K562 (cell line): ENCODE results near the gene BRPF1. TPM values are rescaled to one million over a fixed set of nuclear protein-coding genes. Genes with fewer than 3 reads are reported as not detected.

Source experiments
- ATAC-seq: fragments of 200-7000 bp; cut with Tn5 transposase; 3 replicates; pipeline ENCODE4 v1.9.1; 2020; ENCODE audit warnings: moderate library complexity
- BruUV-seq: library from RNA; stranded (reverse); fragments of 400-500 nt; replicated peaks from 2 replicates; lab custom pipeline; 2021; lab: Mats Ljungman, UMichigan
- CTCF ChIA-PET: fragments of 300-600 bp; formaldehyde crosslinking; extraction: SDS; loops from one replicate; lab custom pipeline; 2021; ENCODE audit warnings: low intra/inter-chr PET ratio; lab: Yijun Ruan, JAX
- POLR2A ChIA-PET: fragments of 300-600, 350-650 bp; sonication (Branson Sonifier 250); formaldehyde crosslinking; extraction: SDS; loops from one replicate; lab custom pipeline; 2021; ENCODE audit warnings: antibody characterized with exemption, inconsistent platforms; lab: Yijun Ruan, JAX
- DNase-seq, 4 experiments: peaks; one replicate each; pipeline versions ENCODE4 v3.0.0 to v3.0.0-alpha.2; 2011 to 2018; ENCODE audit warnings: low spot score in 3 of 4, mixed read lengths in 3 of 4; ENCODE audit errors: extremely low read depth in 1 of 4
- FAIRE-seq: peaks from 2 replicates; lab custom pipeline; 2011; peaks lifted over from hg19 to GRCh38; lab: Jason Lieb, UNC
- H2AFZ ChIP-seq: 2 replicates; pipeline ENCODE4 v1.6.0; 2011; ENCODE audit warnings: low read depth, low read length, control low read depth, inconsistent platforms
- H3K27ac ChIP-seq: fragments of 200-600 bp; 3 replicates; pipeline ENCODE4 v1.8.0; 2011; ENCODE audit warnings: low read depth, mild to moderate bottlenecking, control low read depth, inconsistent platforms, low read length, moderate library complexity, mixed read lengths; ENCODE audit errors: extremely low read depth
- H3K27me3 ChIP-seq, 2 experiments: fragments of 300-600 bp in 1 of 2; 2 replicates in 1 of 2; 3 replicates in 1 of 2; pipeline versions ENCODE4 v1.6.0 to v1.8.0; 2011; ENCODE audit warnings: inconsistent platforms in 2 of 2, low read length in 2 of 2, mild to moderate bottlenecking in 1 of 2, mixed read lengths in 1 of 2, moderate library complexity in 1 of 2; ENCODE audit not compliant: control insufficient read depth in 2 of 2, insufficient read depth in 2 of 2
- H3K36me3 ChIP-seq: fragments of 300-600 bp; 3 replicates; pipeline ENCODE4 v1.8.0; 2011; ENCODE audit warnings: mild to moderate bottlenecking, low read length, inconsistent platforms; ENCODE audit not compliant: control insufficient read depth, insufficient read depth
- H3K4me1 ChIP-seq, 2 experiments: fragments of 200-600 bp in 1 of 2; replicated peaks in 1 of 2; 2 replicates in 1 of 2; 3 replicates in 1 of 2; pipeline versions ENCODE4 v1.5.1 to v1.8.0; 2011; ENCODE audit warnings: inconsistent platforms in 2 of 2, low read length in 2 of 2, mild to moderate bottlenecking in 1 of 2, mixed read lengths in 1 of 2, moderate library complexity in 1 of 2; ENCODE audit not compliant: control insufficient read depth in 2 of 2, insufficient read depth in 2 of 2
- H3K4me2 ChIP-seq: 2 replicates; pipeline ENCODE4 v1.6.1; 2011; ENCODE audit warnings: low read length, control low read depth, inconsistent platforms, mixed read lengths; ENCODE audit not compliant: insufficient read depth
- H3K4me3 ChIP-seq: fragments of 200-600 bp; sonication (generic), shearing (Covaris generic); 2 replicates; pipeline ENCODE4 v1.5.1; 2016; ENCODE audit warnings: control low read depth, inconsistent platforms
- H3K79me2 ChIP-seq: fragments of 200-600 bp; 3 replicates; pipeline ENCODE4 v1.8.0; 2011; ENCODE audit warnings: low read length, inconsistent platforms; ENCODE audit not compliant: control insufficient read depth, insufficient read depth
- H3K9ac ChIP-seq, 2 experiments: 2 replicates each; pipeline versions ENCODE4 v1.6.0 to v1.6.1; 2011; ENCODE audit warnings: low read depth in 2 of 2, low read length in 2 of 2, control low read depth in 1 of 2, inconsistent platforms in 1 of 2, mild to moderate bottlenecking in 1 of 2, mixed read lengths in 1 of 2; ENCODE audit not compliant: insufficient read depth in 1 of 2
- H3K9me1 ChIP-seq: one replicate; pipeline ENCODE4 v1.6.0; 2011; ENCODE audit warnings: inconsistent platforms, mild to moderate bottlenecking, low read length, moderate library complexity; ENCODE audit not compliant: control insufficient read depth, insufficient read depth
- H3K9me3 ChIP-seq: replicated peaks from 2 replicates; pipeline ENCODE4 v1.5.1; 2011; ENCODE audit warnings: low read depth, low read length, inconsistent platforms; ENCODE audit not compliant: control insufficient read depth, insufficient read depth
- H4K20me1 ChIP-seq: replicated peaks from 2 replicates; pipeline ENCODE4 v1.6.1; 2011; ENCODE audit warnings: low read length, inconsistent platforms, mixed read lengths; ENCODE audit not compliant: control insufficient read depth, insufficient read depth
- WGBS: fragments of 100-300 bp; shearing (Covaris generic); methylation state at CpG from one replicate; pipeline ENCODE4 v1.1.6; 2016; ENCODE audit warnings: low coverage, mixed read lengths; ENCODE audit not compliant: insufficient coverage; ENCODE audit errors: missing lambda C conversion rate; 5-methylcytosine and 5-hydroxymethylcytosine counted together
- in situ Hi-C: fragments of 300-500 bp; cut with MboI; formaldehyde crosslinking; loops from 4 replicates; pipeline ENCODE4 v1.15.0; 2018; ENCODE audit warnings: inconsistent platforms, mixed read lengths
- intact Hi-C: fragments of 100-400 bp; cut with micrococcal nuclease; formaldehyde crosslinking; loops from 2 replicates; pipeline ENCODE4 v1.14.2; 2022
- polyA plus RNA-seq, 8 experiments: library from polyadenylated mRNA; depleted of rRNA in 4 of 8; stranded (reverse) in 5 of 8; unstranded in 3 of 8; fragments of >200 nt; fragmentation: Nextera tagmentation in 2 of 8; fragmentation: Illumina TruSeq in 1 of 8; extraction: Ambion mirVana in 2 of 8; extraction: Trizol in 1 of 8; gene quantifications; 2 replicates each; pipeline versions ENCODE4 v1.2.1 to v1.2.3, GENCODE V29; 2011 to 2014; ENCODE audit warnings: inconsistent platforms in 1 of 8, missing spikeins in 1 of 8
- total RNA-seq, 7 experiments: library from RNA; depleted of rRNA in 6 of 7; stranded (reverse); fragments of >200 nt in 6 of 7; fragmentation: Illumina TruSeq in 2 of 7; extraction: Trizol in 2 of 7; gene quantifications; 2 replicates each; pipeline versions ENCODE4 v1.2.1 to v1.2.3, GENCODE V29; 2011 to 2021; ENCODE audit warnings: low replicate concordance in 1 of 7
- TF ChIP-seq, protein P1 (sequence below): fragments of 250-450 bp; sonication (Bioruptor Pico); IDR thresholded peaks from 2 replicates; pipeline ENCODE4 v1.5.0; 2021; ENCODE audit warnings: mild to moderate bottlenecking, borderline replicate concordance
- TF ChIP-seq, protein P2 (sequence below), 2 experiments: fragments of 450-650 bp in 1 of 2; sonication (generic) in 1 of 2; formaldehyde crosslinking in 1 of 2; IDR thresholded peaks in 1 of 2; conservative IDR thresholded peaks in 1 of 2; 2 replicates each; pipeline versions ENCODE4 v1.6.1 to v1.8.1; 2016 to 2023; ENCODE audit warnings: mild to moderate bottlenecking in 2 of 2, moderate library complexity in 2 of 2, inconsistent platforms in 1 of 2, missing genetic modification reagents in 1 of 2

BRPF1 gene
- total and polyA plus RNA-seq, 9 of the 15 experiments (the other 6 are each of a cell fraction or from before 2014, with no cell fraction given): 1.1 to 40.2 (median 23.5) TPM

DNA sequence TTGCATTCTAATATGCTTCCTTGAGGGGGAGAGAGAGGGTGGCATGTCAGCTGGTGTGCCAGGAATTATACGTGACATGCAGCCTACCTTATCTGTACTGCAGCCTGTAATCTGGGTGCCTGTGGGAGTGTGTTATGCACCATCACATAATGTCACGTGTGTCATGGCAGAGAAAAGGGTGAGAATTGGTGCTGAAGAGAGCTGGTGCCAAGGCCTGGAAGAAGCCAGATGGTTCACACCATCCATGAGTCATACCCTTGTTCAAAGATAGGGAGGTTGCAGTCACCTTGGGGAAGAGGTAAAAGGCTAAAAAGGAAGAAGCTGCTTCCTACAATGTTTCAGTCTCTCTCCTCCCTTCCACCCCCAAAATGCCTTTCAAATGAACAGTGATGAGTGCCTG lies 5.3 kb downstream of the BRPF1 start:
- 67% methylated on average over 2 of the region's 2 CpGs for WGBS
- TF ChIP-seq, protein P1, sequence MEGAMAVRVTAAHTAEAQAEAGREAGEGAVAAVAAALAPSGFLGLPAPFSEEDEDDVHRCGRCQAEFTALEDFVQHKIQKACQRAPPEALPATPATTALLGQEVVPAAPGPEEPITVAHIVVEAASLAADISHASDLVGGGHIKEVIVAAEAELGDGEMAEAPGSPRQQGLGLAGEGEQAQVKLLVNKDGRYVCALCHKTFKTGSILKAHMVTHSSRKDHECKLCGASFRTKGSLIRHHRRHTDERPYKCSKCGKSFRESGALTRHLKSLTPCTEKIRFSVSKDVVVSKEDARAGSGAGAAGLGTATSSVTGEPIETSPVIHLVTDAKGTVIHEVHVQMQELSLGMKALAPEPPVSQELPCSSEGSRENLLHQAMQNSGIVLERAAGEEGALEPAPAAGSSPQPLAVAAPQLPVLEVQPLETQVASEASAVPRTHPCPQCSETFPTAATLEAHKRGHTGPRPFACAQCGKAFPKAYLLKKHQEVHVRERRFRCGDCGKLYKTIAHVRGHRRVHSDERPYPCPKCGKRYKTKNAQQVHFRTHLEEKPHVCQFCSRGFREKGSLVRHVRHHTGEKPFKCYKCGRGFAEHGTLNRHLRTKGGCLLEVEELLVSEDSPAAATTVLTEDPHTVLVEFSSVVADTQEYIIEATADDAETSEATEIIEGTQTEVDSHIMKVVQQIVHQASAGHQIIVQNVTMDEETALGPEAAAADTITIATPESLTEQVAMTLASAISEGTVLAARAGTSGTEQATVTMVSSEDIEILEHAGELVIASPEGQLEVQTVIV (CRISPR knock-in tag): no peak
- TF ChIP-seq, protein P2, sequence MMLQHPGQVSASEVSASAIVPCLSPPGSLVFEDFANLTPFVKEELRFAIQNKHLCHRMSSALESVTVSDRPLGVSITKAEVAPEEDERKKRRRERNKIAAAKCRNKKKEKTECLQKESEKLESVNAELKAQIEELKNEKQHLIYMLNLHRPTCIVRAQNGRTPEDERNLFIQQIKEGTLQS (IDR thresholded peaks at IDR 0.05): 0 out of 2 replicates have a peak, but pooled peaks have one; percentile 12
- TF ChIP-seq, protein P2 (CRISPR knock-in tag; conservative IDR thresholded peaks at IDR 0.05): no peak
- Histone ChIP-seq H4K20me1 (peaks cover 23% of the 10 kb centered on the region), H2AFZ (no peak overlapping the region), H3K9ac (no peak overlapping the region), H3K79me2 (peaks cover 51% of the 10 kb centered on the region), H3K4me2 (no peak overlapping the region), H3K4me3 (no peak overlapping the region), H3K36me3 (peaks cover 89% of the 10 kb centered on the region), H3K9me1 (no peaks in the 10 kb centered on the region), H3K9me3 (no peaks in the 10 kb centered on the region), H3K27ac (no peak overlapping the region), H3K4me1 (peaks cover 12 to 21% of the 10 kb centered on the region in 2 experiments; a peak in 4 of 5 replicates), H3K27me3 (no peaks in the 10 kb centered on the region)
- ChIA-PET POLR2A (interaction anchor here (0.5 to 3.6 kb wide), 11 partner anchors 10 to 547 kb away, joined by 3 to 58 read pairs (median 3); partner anchors contain the start of gene OGG1), CTCF (no interaction called here)
- ATAC-seq (no peak), FAIRE-seq (no peak), DNase-seq (no peak)
- in situ Hi-C loops (no loop called here), intact Hi-C loops (no loop called here)
- BruUV-seq: no TSS peak
